Measurements from ENCODE around the gene CPSF7. TPM values are rescaled to one million over a fixed set of nuclear protein-coding genes. Genes with fewer than 3 reads are reported as not detected.
"Not testable (repeated sequence)": the region's sequence is repeated elsewhere in the genome, so short reads cannot be mapped to it uniquely, and the experiment has no call there.

Gene CPSF7
- total RNA-seq, 2 donors from 2014 or later = 101 to 132 TPM

DNA sequence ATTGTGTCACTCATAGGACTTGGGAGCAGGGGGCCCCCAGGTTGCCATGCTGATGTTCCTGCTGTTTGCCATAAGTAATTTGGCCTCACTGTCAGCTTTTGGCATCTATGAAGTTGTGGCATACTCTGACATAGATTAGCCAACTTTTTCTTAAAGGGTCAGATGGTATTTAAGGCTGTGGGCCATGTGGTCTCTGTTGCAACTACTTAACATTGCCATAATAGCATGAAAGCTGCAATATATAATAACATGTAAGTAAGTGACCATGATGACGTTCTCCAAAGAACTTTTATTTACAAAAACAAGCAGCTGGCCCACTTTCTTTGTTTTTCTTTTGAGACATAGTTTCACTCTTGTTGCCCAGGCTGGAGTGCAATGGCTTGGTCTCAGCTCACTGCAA, 39.6 kb downstream of the CPSF7 start:
- Mint-ChIP-seq H3K4me1 (ENCODE audit: low read depth in 2 of 2) (peaks cover 25 to 30% of the 10 kb centered on the region in 2 donors), H3K27me3 (no peaks in the 10 kb centered on the region), H3K4me3 (no peak overlapping the region), H3K9me3 (no peaks in the 10 kb centered on the region), H3K36me3 (no peaks in the 10 kb centered on the region), H3K27ac (no peak overlapping the region)
- DNase-seq (ENCODE audit: low spot score) (no peak), ATAC-seq (no peak)

GRCh38 chr11:61384271-61385242, 45.2 kb downstream of the CPSF7 start:
- Mint-ChIP-seq H3K27me3 (no peaks in the 10 kb centered on the region), H3K36me3 (no peaks in the 10 kb centered on the region), H3K4me3 (no peak overlapping the region), H3K27ac (no peak overlapping the region), H3K9me3 (no peaks in the 10 kb centered on the region), H3K4me1 (ENCODE audit: low read depth in 2 of 2) (peaks cover 3 to 7% of the 10 kb centered on the region in 2 donors)
- no peak for ATAC-seq
- no peak for DNase-seq (ENCODE audit: low spot score)

- H3K4me3 Mint-ChIP-seq; H3K4me1 Mint-ChIP-seq (ENCODE audit: low read depth in 2 of 2); H3K36me3 Mint-ChIP-seq; DNase-seq (ENCODE audit: low spot score); H3K27ac Mint-ChIP-seq; ATAC-seq; H3K9me3 Mint-ChIP-seq; H3K27me3 Mint-ChIP-seq: not testable (repeated sequence)
These were observed 45.9 kb downstream of the CPSF7 start for GRCh38 chr11:61383859-61384258.

GRCh38 chr11:61380884-61381283, 48.9 kb downstream of the CPSF7 start:
- Mint-ChIP-seq H3K27ac (no peak overlapping the region), H3K4me3 (no peak overlapping the region), H3K36me3 (peaks cover 6% of the 10 kb centered on the region), H3K9me3 (no peaks in the 10 kb centered on the region), H3K4me1 (ENCODE audit: low read depth in 2 of 2) (peaks cover 3 to 7% of the 10 kb centered on the region in 2 donors), H3K27me3 (no peaks in the 10 kb centered on the region)
- DNase-seq (ENCODE audit: low spot score) (no peak), ATAC-seq (no peak)

- Mint-ChIP-seq H3K36me3 (peaks cover 6% of the 10 kb centered on the region), H3K27ac (no peak overlapping the region), H3K4me1 (ENCODE audit: low read depth in 2 of 2) (no peaks in the 10 kb centered on the region), H3K9me3 (no peaks in the 10 kb centered on the region), H3K4me3 (no peak overlapping the region), H3K27me3 (no peaks in the 10 kb centered on the region)
- ATAC-seq (no peak), DNase-seq (ENCODE audit: low spot score) (no peak)
These were observed 51.0 kb downstream of the CPSF7 start for GRCh38 chr11:61378713-61379313.

DNA sequence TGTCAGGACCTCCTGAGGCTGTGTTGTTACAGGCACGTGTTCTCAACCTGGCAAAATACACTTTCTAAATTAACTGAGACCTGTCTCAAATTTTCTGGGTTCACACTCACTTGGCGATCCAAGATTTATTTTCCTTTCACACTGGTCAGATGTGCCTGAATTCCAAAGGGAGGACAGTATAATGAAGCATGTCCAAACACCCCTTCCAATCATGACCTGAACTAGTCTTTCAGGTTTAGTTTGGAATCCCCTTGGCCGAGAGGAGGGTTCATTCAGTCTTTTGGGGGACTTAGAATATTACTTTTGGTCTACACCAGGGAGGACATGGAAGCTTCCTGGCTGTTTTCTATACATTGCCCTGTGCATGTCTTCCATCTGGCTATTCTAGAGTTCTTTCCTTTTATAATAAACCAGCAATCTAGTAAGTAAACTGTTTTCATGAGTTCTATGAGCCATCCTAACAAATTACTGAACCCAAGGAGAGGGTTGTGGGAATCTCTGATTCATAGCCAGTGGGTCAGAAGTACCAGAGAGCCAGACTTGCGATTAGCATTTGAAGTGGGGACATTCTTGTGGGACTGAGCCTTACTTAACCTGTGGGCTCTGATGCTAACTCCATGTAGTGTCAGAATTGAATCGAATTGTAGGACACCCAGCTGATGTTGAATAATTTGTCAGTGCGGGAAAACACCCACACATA, 52.2 kb downstream of the CPSF7 start:
- ATAC-seq = no peak
- no peak overlapping the region for H3K27ac Mint-ChIP-seq
- no peaks in the 10 kb centered on the region for H3K27me3 Mint-ChIP-seq
- no peak overlapping the region for H3K4me3 Mint-ChIP-seq
- no peaks in the 10 kb centered on the region for H3K9me3 Mint-ChIP-seq
- DNase-seq (ENCODE audit: low spot score) = no peak
- peaks cover 6% of the 10 kb centered on the region for H3K36me3 Mint-ChIP-seq
- H3K4me1 Mint-ChIP-seq (ENCODE audit: low read depth in 2 of 2) = no peaks in the 10 kb centered on the region

- no peaks in the 10 kb centered on the region for H3K4me1 Mint-ChIP-seq (ENCODE audit: low read depth in 2 of 2)
- no peaks in the 10 kb centered on the region for H3K27me3 Mint-ChIP-seq
- H3K27ac Mint-ChIP-seq = no peak overlapping the region
- H3K36me3 Mint-ChIP-seq = peaks cover 6% of the 10 kb centered on the region
- ATAC-seq (no peak), DNase-seq (ENCODE audit: low spot score) (no peak)
- no peak overlapping the region for H3K4me3 Mint-ChIP-seq
- no peaks in the 10 kb centered on the region for H3K9me3 Mint-ChIP-seq
These were observed 54.0 kb downstream of the CPSF7 start for GRCh38 chr11:61375761-61376108.

- ATAC-seq (no peak), DNase-seq (ENCODE audit: low spot score) (no peak)
- Mint-ChIP-seq H3K4me3 (no peak overlapping the region), H3K4me1 (ENCODE audit: low read depth in 2 of 2) (peaks cover 0 to 6% of the 10 kb centered on the region in 2 donors), H3K36me3 (peaks cover 21% of the 10 kb centered on the region), H3K9me3 (no peaks in the 10 kb centered on the region), H3K27ac (no peak overlapping the region), H3K27me3 (no peaks in the 10 kb centered on the region)
These were observed 56.9 kb downstream of the CPSF7 start for GRCh38 chr11:61372659-61373420.

GRCh38 chr11:61370349-61371005, 59.3 kb downstream of the CPSF7 start:
- ATAC-seq = no peak
- H3K9me3 Mint-ChIP-seq = no peaks in the 10 kb centered on the region
- H3K27ac Mint-ChIP-seq = no peak overlapping the region
- peaks cover 0 to 6% of the 10 kb centered on the region in 2 donors for H3K4me1 Mint-ChIP-seq (ENCODE audit: low read depth in 2 of 2)
- H3K27me3 Mint-ChIP-seq = no peaks in the 10 kb centered on the region
- no peak for DNase-seq (ENCODE audit: low spot score)
- no peak overlapping the region for H3K4me3 Mint-ChIP-seq
- H3K36me3 Mint-ChIP-seq = peaks cover 19% of the 10 kb centered on the region

GRCh38 chr11:61369372-61370348, 60.1 kb downstream of the CPSF7 start:
- H3K9me3 Mint-ChIP-seq = no peaks in the 10 kb centered on the region
- H3K27me3 Mint-ChIP-seq = no peaks in the 10 kb centered on the region
- H3K4me3 Mint-ChIP-seq = no peak overlapping the region
- peaks cover 19% of the 10 kb centered on the region for H3K36me3 Mint-ChIP-seq
- H3K27ac Mint-ChIP-seq = no peak overlapping the region
- ATAC-seq = no peak
- no peak for DNase-seq (ENCODE audit: low spot score)
- H3K4me1 Mint-ChIP-seq (ENCODE audit: low read depth in 2 of 2) = peaks cover 0 to 6% of the 10 kb centered on the region in 2 donors

DNA sequence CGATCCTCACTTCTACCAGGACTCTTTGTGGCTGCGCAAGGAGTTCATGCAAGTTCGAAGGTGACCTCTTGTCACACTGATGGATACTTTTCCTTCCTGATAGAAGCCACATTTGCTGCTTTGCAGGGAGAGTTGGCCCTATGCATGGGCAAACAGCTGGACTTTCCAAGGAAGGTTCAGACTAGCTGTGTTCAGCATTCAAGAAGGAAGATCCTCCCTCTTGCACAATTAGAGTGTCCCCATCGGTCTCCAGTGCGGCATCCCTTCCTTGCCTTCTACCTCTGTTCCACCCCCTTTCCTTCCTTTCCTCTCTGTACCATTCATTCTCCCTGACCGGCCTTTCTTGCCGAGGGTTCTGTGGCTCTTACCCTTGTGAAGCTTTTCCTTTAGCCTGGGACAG, 61.1 kb downstream of the CPSF7 start:
- ATAC-seq = no peak

GRCh38 chr11:61367406-61367805, 62.4 kb downstream of the CPSF7 start:
- Mint-ChIP-seq H3K9me3 (no peaks in the 10 kb centered on the region), H3K4me3 (no peak overlapping the region), H3K27ac (no peak overlapping the region), H3K4me1 (ENCODE audit: low read depth in 2 of 2) (peaks cover 14 to 23% of the 10 kb centered on the region in 2 donors), H3K27me3 (no peaks in the 10 kb centered on the region), H3K36me3 (peaks cover 25% of the 10 kb centered on the region)
- no peak for DNase-seq (ENCODE audit: low spot score)
- ATAC-seq = no peak

More for the DNA sequence above, 61.1 kb downstream of the CPSF7 start:
- DNase-seq (ENCODE audit: low spot score) = no peak
- Mint-ChIP-seq H3K4me1 (ENCODE audit: low read depth in 2 of 2) (peaks cover 4 to 11% of the 10 kb centered on the region in 2 donors), H3K36me3 (peaks cover 23% of the 10 kb centered on the region), H3K4me3 (no peak overlapping the region), H3K27me3 (no peaks in the 10 kb centered on the region), H3K9me3 (no peaks in the 10 kb centered on the region), H3K27ac (no peak overlapping the region)
